Nephron (organoid): ENCODE measurements around the gene SLC5A6.

Experiments used
- H3K27ac Mint-ChIP-seq, 3 experiments: 2 replicates each; pipeline ENCODE4 v1.8.0; 2020; ENCODE audit warnings: mixed read lengths in 3 of 3, mild to moderate bottlenecking in 2 of 3, moderate library complexity in 1 of 3
- H3K27me3 Mint-ChIP-seq: 2 replicates; pipeline ENCODE4 v1.8.0; 2021; ENCODE audit warnings: low read depth, mild to moderate bottlenecking, moderate library complexity, mixed read lengths
- H3K36me3 Mint-ChIP-seq: 2 replicates; pipeline ENCODE4 v1.8.0; 2020; ENCODE audit warnings: low read depth, mixed read lengths
- H3K4me1 Mint-ChIP-seq: 2 replicates; pipeline ENCODE4 v1.8.0; 2020; ENCODE audit warnings: mixed read lengths
- H3K4me3 Mint-ChIP-seq, 3 experiments: 2 replicates each; pipeline ENCODE4 v1.8.0; 2020; ENCODE audit warnings: mild to moderate bottlenecking in 3 of 3, mixed read lengths in 3 of 3, moderate library complexity in 2 of 3
- H3K9me3 Mint-ChIP-seq: 2 replicates; pipeline ENCODE4 v1.8.0; 2020; ENCODE audit warnings: mixed read lengths
- TF ChIP-seq, protein P1 (sequence below), 3 experiments: fragments of 200-600 bp; sonication (generic); IDR thresholded peaks; one replicate each; pipeline ENCODE4 v1.5.0; 2021; ENCODE audit warnings: antibody characterized with exemption in 3 of 3; ENCODE audit not compliant: unreplicated experiment in 3 of 3

Gene SLC5A6

DNA sequence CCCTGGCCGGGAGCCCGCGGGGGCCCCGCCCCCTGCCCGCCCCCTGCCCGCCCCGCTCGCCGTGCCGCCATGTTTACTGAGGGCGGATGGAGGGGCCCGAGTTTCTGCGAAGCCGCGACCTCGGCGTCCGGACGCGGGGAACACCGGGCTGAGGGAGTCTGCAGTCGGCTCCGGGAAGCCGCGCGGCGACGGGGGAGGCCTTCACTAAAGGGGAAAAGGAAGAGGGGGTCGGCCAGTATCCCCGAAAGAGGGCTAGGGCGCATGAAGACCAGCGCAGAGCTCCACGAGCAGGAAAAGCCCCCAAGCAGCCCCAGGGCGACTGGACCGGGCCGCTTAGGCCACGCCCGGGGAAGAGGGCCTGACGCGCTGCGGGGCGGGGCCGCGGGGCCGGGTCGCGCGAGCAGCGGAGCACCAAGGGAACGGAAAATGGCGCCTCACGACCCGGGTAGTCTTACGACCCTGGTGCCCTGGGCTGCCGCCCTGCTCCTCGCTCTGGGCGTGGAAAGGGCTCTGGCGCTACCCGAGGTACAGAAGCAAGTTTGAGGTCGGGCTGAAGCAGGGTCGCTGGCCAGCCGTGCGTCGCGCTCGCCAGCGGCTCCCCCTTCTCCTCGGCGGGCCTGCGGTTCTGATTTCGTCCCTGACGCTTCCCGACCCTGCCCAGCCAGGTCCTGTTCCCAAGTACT, at the start of gene SLC5A6, which contains the start of gene ATRAID:
Gene SLC5A6, minus strand, starts transcription at position 326 of the 683 bp plus-strand sequence. CDS start 4,618 bp downstream, outside the sequence.
Gene ATRAID, plus strand, starts transcription at position 99 of the 683 bp plus-strand sequence. Its CDS starts 328 bp downstream, at position 427.
- H3K9me3 Mint-ChIP-seq = no peaks in the 10 kb centered on the region
- no peaks in the 10 kb centered on the region for H3K27me3 Mint-ChIP-seq
- peak within 1 kb of the TSS; percentile 99 to 100 (median 99) for H3K4me3 Mint-ChIP-seq
- H3K36me3 Mint-ChIP-seq = peaks cover 24% of the 10 kb centered on the region
- peak within 1 kb of the TSS; percentile 99 to 100 (median 100) for H3K27ac Mint-ChIP-seq
- TF ChIP-seq, protein P1, sequence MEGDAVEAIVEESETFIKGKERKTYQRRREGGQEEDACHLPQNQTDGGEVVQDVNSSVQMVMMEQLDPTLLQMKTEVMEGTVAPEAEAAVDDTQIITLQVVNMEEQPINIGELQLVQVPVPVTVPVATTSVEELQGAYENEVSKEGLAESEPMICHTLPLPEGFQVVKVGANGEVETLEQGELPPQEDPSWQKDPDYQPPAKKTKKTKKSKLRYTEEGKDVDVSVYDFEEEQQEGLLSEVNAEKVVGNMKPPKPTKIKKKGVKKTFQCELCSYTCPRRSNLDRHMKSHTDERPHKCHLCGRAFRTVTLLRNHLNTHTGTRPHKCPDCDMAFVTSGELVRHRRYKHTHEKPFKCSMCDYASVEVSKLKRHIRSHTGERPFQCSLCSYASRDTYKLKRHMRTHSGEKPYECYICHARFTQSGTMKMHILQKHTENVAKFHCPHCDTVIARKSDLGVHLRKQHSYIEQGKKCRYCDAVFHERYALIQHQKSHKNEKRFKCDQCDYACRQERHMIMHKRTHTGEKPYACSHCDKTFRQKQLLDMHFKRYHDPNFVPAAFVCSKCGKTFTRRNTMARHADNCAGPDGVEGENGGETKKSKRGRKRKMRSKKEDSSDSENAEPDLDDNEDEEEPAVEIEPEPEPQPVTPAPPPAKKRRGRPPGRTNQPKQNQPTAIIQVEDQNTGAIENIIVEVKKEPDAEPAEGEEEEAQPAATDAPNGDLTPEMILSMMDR (IDR thresholded peaks at IDR 0.05; ENCODE audit: unreplicated experiment in 3 of 3) = no peak
- H3K4me1 Mint-ChIP-seq = peaks cover 52% of the 10 kb centered on the region

DNA sequence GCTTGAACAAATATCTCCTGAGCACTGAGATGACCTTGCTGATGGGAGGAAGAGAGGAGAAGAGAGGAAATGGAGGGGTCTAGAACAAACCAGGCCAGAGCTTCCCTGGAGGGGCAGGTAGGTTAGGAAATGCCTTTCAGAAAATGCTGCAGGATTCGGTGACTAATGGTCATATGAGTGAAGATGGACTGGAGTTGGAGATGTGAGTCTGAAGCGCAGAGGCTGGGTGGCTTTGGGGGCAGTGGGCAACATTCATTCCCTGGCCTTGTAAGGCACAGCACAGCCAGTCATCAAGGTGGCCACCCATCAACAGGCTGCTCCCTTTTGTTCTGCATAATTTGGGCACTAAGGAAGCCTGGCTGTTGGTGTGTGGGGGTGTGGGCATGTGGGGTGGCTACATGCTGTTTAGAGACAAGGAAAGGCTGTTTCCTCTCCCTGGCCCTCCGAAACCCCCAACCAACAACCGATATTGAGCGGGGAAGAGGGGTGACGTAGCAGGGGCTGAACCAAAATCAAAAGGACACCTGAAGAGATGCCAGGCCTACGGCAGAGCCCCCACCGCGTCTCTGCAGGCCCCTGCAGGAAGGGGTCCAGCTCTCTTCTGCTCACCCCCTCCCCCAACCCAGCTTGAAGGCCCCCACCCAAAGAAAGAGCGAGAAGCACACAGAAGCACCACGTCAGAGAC, 49.3 kb upstream of the SLC5A6 start:
- Mint-ChIP-seq H3K4me1 (peaks cover 34% of the 10 kb centered on the region), H3K4me3 (peak overlapping the region; percentile 69 to 82 (median 71)), H3K27me3 (peaks cover 46% of the 10 kb centered on the region), H3K27ac (peak overlapping the region in 1 of 3 experiments; percentile 9), H3K9me3 (no peaks in the 10 kb centered on the region), H3K36me3 (no peaks in the 10 kb centered on the region)
- TF ChIP-seq, protein P1 (IDR thresholded peaks at IDR 0.05; ENCODE audit: unreplicated experiment in 3 of 3) = no peak

DNA sequence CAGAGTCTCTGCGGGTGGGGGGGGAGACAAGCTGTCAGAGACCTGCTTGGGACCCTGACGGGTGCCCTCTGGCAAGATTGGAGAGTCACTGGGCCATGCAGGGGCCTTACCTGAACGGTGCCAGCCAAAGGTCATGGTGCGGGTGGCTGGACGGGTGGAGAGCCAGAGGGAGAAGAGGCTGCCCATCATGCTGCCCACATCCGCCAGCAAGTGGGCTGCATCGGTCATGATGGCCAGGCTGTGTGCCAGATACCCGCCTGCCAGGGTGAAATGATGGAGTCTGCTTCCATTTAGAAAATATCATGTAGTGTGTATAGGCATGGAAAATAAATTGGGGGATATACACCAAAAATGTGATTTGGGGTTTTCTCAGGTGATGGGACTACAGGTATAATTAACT, 46.0 kb upstream of the SLC5A6 start:
- Mint-ChIP-seq H3K9me3 (no peaks in the 10 kb centered on the region), H3K4me1 (peaks cover 32% of the 10 kb centered on the region), H3K27me3 (peaks cover 61% of the 10 kb centered on the region), H3K4me3 (no peak overlapping the region), H3K27ac (no peak overlapping the region), H3K36me3 (no peaks in the 10 kb centered on the region)
- TF ChIP-seq, protein P1 (IDR thresholded peaks at IDR 0.05; ENCODE audit: unreplicated experiment in 3 of 3) = no peak

DNA sequence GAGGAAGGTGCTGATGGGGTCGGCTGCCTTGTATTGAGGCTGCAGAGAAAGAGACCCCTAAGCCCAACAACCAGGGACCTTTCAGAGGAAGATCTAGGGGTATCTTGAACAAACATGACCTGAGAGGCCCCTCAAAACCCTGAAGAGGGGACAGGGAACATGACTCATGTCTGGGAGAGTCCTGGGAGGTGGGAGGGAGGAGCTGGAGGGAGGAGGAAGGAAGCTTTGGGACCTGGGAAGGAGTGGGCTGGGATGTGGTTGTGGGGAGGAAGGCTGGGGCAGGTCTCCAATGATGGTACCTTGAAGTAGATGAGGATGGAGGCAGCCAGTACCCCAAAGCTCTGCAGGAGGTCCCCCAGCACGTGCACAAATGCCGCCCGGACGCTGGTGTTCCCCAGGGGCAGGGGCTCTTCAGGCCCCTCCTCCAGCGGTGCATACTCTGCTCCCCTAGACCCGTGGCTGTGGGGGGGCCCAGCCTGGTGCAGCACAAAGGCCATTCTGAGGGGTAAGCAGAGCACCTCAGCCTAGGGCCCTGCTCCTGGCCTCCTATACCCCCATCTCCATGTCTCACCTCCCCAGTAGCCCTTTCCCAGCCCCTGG, 44.9 kb upstream of the SLC5A6 start:
- peaks cover 32% of the 10 kb centered on the region for H3K4me1 Mint-ChIP-seq
- TF ChIP-seq, protein P1 (IDR thresholded peaks at IDR 0.05; ENCODE audit: unreplicated experiment in 3 of 3) = no peak

DNA sequence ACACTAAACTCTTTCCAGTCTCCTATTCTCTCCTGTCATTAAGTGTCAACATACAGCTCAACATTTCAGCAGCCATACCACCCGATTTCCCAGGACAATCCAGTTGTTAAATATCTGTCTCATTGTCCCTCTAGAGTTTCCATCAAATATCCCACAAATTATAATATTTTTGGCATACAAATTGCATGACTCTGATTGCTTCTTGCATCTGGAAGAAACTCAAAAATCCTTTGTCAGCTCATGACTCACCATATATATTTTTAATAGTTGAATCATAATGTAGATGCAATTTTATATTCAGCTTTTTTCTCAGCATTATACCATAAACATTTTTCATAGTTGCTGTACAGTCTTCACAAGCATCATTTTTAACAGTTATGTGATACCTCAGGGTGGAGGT, 43.6 kb upstream of the SLC5A6 start:
- H3K27ac Mint-ChIP-seq = peak overlapping the region in 2 of 3 experiments; percentile 19 to 38
- H3K27me3 Mint-ChIP-seq = peaks cover 57% of the 10 kb centered on the region
- no peaks in the 10 kb centered on the region for H3K9me3 Mint-ChIP-seq
- peaks cover 27% of the 10 kb centered on the region for H3K4me1 Mint-ChIP-seq
- TF ChIP-seq, protein P1 (IDR thresholded peaks at IDR 0.05; ENCODE audit: unreplicated experiment in 3 of 3) = no peak
- no peaks in the 10 kb centered on the region for H3K36me3 Mint-ChIP-seq
- H3K4me3 Mint-ChIP-seq = no peak overlapping the region

More for the DNA sequence above, 44.9 kb upstream of the SLC5A6 start:
- H3K36me3 Mint-ChIP-seq = no peaks in the 10 kb centered on the region
- no peak overlapping the region for H3K27ac Mint-ChIP-seq
- no peak overlapping the region for H3K4me3 Mint-ChIP-seq
- H3K9me3 Mint-ChIP-seq = no peaks in the 10 kb centered on the region
- peaks cover 60% of the 10 kb centered on the region for H3K27me3 Mint-ChIP-seq
